Left ventricle myocardium superior (tissue), 1 donor: ENCODE results near the gene IL5. TPM values are rescaled to one million over a fixed set of nuclear protein-coding genes. Genes with fewer than 3 reads are reported as not detected.
"Not testable (repeated sequence)": the region's sequence is repeated elsewhere in the genome, so short reads cannot be mapped to it uniquely, and the experiment has no call there.

Experiments used
- ATAC-seq: fragments of 200-7000 bp; cut with Tn5 transposase; one replicate; pipeline ENCODE4 v1.9.1; 2020; ENCODE audit warnings: mild to moderate bottlenecking, moderate library complexity
- DNase-seq: peaks from one replicate; pipeline ENCODE4 v3.0.0-alpha.2; 2020
- intact Hi-C: fragments of 100-400 bp; cut with micrococcal nuclease; formaldehyde crosslinking; loops from one replicate; pipeline ENCODE4 v1.11.0; 2022
- long read RNA-seq: library from polyadenylated mRNA; unstranded; transcript quantifications from one replicate; pipeline ENCODE4 v2.0.0, GENCODE V29; 2021
- total RNA-seq: library from RNA; stranded (reverse); fragmentation: NEBNext Ultra II Directional; extraction: Animal tissue kit (Norgen Biotek cat#: 25700); gene quantifications from one replicate; pipeline ENCODE4 v1.2.1, GENCODE V29; 2021
- donor health status: DM: no; HTN: yes; CAD: no; lungs with severe emphysema.

The IL5 gene
- total RNA-seq = not detected
- long read RNA-seq = 0 reads

DNA sequence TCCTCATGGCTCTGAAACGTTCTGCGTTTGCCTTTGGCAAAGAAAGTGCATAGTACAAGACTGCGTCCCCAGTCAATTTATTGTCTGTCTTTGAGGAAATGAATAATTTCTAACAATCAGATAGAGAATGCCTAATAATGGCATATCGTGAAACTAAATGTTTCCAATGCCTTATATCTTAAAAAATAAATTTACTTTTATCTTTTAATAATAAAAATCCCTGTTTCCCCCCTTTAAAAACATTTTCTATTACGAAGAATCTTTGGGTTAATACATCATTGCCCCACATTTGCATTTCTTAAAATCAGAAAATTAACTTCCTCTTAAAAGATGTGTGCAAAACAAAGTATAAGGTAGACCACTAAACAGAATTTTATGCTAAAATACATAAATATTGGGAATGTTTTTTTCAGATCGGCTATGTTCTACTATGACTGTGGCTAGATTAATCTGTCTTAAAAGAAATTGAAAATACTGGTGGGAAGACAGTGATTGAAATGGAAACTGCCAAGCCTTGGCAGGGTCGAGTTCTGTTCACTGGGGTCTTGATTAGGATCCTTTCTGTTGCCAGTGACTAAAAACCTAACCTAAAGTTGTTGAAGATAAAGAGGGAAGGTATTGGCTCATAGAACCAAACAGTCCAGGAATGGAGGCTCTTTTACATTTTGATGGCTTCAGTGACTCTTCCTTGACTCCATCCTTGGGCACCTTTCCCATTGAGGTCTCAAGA is at the start of gene IL5:
Gene IL5 (minus strand): TSS at position 51 of the 730 bp plus-strand sequence. CDS start 44 bp downstream, at position 7.
- intact Hi-C loops = no loop called here
- no peak for ATAC-seq
- no peak for DNase-seq

DNA sequence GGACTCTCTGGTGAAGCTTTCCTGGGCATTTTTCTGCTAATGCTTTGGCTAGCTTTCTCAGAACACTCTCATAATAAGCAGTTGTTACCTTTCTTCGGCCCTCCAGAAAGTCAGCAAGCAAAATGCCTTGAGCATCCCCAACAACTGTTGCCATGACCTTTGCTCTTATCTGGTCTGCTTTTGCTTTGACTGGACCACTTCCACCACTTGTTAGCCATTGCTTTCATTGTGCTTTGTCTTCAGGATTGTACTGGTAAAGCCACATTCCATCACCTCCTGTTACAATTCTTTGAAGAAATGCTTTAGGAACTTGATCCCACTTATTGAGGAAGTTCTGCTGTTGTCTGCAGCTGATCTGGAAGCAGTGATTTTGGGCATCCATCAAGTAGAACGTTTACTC is 49.2 kb upstream of the IL5 start:
- ATAC-seq (no peak), DNase-seq (no peak)
- intact Hi-C loops = no loop called here

GRCh38 chr5:132591145-132591544 is 47.8 kb upstream of the IL5 start:
- intact Hi-C loops = no loop called here
- ATAC-seq = no peak

DNA sequence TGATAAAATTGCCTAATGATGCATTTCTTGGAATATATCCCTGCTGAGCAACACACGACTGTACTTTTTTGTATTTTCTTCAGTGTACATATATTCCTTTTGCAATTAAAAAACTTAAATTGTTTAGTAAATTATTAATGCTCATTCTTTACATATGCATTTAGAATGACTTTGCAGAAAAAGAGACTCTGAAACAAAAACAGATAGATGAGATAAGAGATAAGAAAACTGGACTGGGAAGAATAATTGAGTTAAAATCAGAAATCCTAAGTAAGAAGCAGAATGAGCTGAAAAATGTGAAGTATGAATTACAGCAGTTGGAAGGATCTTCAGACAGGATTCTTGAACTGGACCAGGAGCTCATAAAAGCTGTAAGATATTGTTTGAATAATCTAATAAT is 46.1 kb upstream of the IL5 start:
- no peak for ATAC-seq
- intact Hi-C loops = no loop called here
- DNase-seq = no peak

More at GRCh38 chr5:132591145-132591544, 47.8 kb upstream of the IL5 start:
- DNase-seq = no peak

GRCh38 chr5:132586063-132586462 is 42.7 kb upstream of the IL5 start:
- ATAC-seq (no peak), DNase-seq (no peak)
- intact Hi-C loops = no loop called here

DNA sequence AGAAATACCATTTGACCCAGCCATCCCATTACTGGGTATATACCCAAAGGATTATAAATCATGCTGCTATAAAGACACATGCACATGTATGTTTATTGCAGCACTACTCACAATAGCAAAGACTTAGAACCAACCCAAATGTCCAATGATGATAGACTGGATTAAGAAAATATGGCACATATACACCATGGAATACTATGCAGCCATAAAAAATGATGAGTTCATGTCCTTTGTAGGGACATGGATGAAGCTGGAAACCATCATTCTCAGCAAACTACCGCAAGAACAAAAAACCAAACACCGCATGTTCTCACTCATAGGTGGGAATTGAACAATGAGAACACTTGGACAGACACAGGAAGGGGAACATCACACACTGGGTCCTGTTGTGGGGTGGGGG is 41.2 kb upstream of the IL5 start:
- intact Hi-C loops, DNase-seq, ATAC-seq: not testable (repeated sequence)

DNA sequence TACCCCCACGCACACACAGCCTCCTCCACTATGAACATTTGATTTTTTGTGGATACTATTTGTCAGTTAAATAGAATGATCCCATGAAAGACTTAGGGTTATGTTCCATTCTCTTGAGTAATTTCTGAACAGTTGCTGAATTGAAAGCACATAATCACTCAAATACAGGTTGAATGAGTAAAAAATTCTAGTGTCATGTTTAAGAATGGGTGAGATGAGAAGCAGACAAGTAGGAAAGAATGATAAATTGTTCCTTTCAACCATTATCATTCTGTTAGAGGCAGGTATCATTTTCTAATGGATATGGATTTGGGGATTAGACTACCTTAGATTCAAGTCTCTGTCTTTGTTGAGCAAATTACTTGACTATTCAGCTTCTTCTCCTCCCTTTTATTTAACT is 32.8 kb upstream of the IL5 start:
- ATAC-seq = no peak
- intact Hi-C loops = no loop called here
- no peak for DNase-seq

- DNase-seq (no peak), ATAC-seq (no peak)
- intact Hi-C loops = no loop called here
Measured at GRCh38 chr5:132566657-132567056, 23.3 kb upstream of the IL5 start.

- DNase-seq, intact Hi-C loops, ATAC-seq: not testable (repeated sequence)
Measured at GRCh38 chr5:132564555-132564954, 21.2 kb upstream of the IL5 start.

- ATAC-seq = no peak
- DNase-seq = no peak
- intact Hi-C loops = no loop called here
Measured at GRCh38 chr5:132561601-132562000, 18.3 kb upstream of the IL5 start.

DNA sequence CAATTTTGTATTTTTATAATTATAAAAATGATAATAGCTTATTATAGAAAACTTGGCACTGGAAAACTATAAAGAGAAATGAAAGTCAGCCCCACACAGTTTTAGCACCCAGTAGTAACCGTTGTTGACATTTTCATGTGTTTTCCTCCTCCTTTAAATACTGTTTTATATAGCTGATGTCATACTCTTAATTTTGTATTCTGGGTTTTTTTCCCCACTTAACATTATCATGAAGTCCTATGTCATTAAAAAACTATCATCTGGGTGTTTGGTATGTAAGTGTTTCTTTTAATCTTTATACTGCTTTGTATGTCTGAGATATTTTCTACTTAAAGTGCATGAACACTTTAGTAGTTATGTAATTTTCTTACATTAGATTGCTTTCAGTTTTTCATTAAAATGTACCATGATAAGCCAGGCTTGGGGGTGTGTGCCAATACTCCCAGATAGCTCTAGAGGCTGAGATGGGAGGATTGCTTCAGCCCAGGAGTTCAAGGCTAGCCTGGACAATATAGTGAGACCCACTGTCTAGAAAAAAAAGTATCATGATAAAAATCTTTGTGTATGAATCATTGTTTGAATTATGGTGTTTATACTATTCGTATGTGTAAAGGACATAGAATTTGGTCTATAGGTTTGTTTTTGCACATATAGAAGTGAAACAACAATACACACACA is 16.2 kb upstream of the IL5 start:
- DNase-seq = no peak
- ATAC-seq = no peak
- intact Hi-C loops = no loop called here

DNA sequence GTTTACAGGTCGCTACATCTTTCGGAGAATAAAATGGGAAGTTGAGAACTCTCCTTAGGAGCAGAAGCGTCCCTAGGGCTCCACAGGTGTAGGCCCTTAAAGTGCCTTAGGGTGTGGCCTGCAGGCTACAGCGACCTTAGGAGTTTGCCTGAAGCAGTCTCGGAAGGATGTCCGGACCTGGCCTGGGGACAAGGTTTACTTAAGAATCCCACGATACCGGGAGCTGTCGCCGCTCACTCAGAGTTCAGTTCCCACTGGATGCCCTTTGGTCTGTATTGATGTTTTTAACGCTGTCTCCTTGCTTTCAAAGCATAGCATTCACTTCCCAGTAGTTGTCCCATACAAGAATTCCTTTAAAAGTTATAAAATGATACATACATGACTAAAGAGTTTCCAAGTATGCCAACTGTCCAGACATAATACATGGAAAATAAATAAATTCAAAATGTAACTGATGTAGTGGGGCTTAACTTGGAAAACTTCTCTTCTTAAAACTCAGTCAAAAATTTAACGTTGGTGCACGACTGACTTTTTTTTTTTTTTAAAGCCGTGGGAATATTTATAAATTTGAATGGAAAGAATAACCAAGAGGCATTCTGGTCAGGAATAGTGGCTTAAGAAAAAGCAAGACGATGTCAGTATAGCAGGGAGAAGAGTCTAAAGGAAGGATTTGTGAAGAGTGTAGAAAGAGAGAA is 14.3 kb upstream of the IL5 start:
- intact Hi-C loops = no loop called here
- ATAC-seq = peak; percentile 60
- DNase-seq = peak; percentile 35

DNA sequence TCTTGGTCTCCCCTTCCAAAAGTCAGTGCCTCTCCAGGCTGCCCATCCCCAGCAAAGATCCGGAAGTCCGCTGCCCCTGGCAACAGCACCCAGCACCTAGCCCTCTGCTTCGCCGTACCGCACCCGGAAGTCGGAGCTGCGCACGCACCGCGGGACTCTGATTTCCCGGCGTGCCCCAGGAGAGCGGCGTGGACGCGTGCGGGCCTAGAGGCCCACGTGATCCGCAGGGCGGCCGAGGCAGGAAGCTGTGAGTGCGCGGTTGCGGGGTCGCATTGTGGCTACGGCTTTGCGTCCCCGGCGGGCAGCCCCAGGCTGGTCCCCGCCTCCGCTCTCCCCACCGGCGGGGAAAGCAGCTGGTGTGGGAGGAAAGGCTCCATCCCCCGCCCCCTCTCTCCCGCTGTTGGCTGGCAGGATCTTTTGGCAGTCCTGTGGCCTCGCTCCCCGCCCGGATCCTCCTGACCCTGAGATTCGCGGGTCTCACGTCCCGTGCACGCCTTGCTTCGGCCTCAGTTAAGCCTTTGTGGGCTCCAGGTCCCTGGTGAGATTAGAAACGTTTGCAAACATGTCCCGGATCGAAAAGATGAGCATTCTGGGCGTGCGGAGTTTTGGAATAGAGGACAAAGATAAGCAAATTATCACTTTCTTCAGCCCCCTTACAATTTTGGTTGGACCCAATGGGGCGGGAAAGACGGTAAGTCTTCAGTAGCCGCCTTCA is 13.6 kb upstream of the IL5 start, which contains the start of gene RAD50:
Gene RAD50 (plus strand): TSS at position 215 of the 715 bp plus-strand sequence. CDS start 348 bp downstream, at position 563.
- intact Hi-C loops = no loop called here
- ATAC-seq = peak; percentile 99
- DNase-seq = peak; percentile 98

DNA sequence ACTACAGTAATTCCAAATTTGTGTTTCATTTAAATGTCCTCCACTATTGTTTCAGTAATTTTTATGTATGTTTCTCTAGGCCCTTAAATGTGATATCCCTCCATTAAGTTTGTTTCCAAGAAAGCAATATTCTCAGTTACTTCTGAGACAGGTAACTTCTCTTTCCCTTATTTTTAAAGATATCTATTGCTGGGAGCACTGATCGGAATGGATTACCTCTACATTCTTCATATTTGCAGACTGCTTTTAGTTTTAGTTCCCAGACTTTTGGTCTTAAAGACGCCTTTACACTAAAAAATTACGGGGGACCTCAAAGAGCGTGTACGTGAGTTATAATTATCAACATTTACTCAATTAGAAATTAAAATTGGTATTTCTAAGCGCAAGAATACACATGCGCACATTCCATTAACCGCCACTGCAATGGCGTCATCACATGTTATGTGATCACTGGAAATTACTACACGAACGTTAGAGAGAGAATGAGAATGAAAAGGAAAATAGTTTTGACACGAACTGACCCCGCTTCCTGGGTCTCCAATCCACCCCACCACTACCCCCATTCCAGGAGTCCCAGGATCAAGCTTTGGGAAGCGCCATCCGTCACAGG is 12.9 kb upstream of the IL5 start:
- DNase-seq = no peak
- intact Hi-C loops = no loop called here
- ATAC-seq = no peak

GRCh38 chr5:132549576-132549975 is 6.3 kb upstream of the IL5 start:
- intact Hi-C loops = no loop called here

DNA sequence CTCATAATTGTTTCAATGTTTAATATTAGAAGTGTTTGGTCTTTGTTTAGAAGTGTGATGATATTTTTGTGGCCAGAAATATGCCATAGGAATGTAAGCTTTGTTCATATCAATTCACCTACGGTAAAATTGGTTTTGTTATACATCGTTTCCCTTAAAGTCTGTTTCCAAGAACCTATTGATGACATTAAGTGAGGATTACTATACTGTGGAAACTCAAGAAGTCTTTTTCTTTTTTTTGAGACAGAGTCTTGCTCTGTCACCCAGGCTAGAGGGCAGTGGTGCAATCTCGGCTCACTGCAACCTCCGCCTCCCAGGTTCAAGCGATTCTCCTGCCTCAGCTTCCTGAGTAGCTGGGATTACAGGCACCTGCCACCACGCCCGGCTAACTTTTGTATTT is 5.5 kb upstream of the IL5 start:
- DNase-seq, ATAC-seq, intact Hi-C loops: not testable (repeated sequence)

More at GRCh38 chr5:132549576-132549975, 6.3 kb upstream of the IL5 start:
- no peak for DNase-seq
- ATAC-seq = no peak

GRCh38 chr5:132547269-132547668 is 3.9 kb upstream of the IL5 start:
- no peak for DNase-seq
- intact Hi-C loops = no loop called here

GRCh38 chr5:132546108-132546507 is 2.8 kb upstream of the IL5 start:
- intact Hi-C loops = no loop called here
- ATAC-seq (no peak), DNase-seq (no peak)

More at GRCh38 chr5:132547269-132547668, 3.9 kb upstream of the IL5 start:
- no peak for ATAC-seq

- intact Hi-C loops = no loop called here
- ATAC-seq (no peak), DNase-seq (no peak)
Measured at GRCh38 chr5:132540764-132541163, 2.6 kb downstream of the IL5 start.
